Neural cell (in vitro differentiated cells): ENCODE results near the gene SUSD4. TPM values are rescaled to one million over a fixed set of nuclear protein-coding genes. Genes with fewer than 3 reads are reported as not detected.

Experiments used
- H2AFZ ChIP-seq: fragments of 200-600, 300-800 bp; sonication (generic), shearing (Covaris generic); 2 replicates; pipeline ENCODE4 v1.6.0; 2014; ENCODE audit warnings: low read depth, mild to moderate bottlenecking, antibody characterized with exemption, low read length, moderate library complexity
- H3F3A ChIP-seq: fragments of 200-600 bp; shearing (Covaris generic); 2 replicates; pipeline ENCODE4 v1.6.1; 2016; ENCODE audit warnings: mild to moderate bottlenecking, moderate library complexity, mixed read lengths, antibody characterized with exemption, low read length; ENCODE audit not compliant: insufficient read depth, poor library complexity, severe bottlenecking
- H3K27ac ChIP-seq: fragments of 200-600, 300-800 bp; sonication (generic), shearing (Covaris generic); 2 replicates; pipeline ENCODE4 v1.5.1; 2014; ENCODE audit warnings: mild to moderate bottlenecking, low read length, moderate library complexity
- H3K27me3 ChIP-seq: fragments of 300-800, 200-600 bp; sonication (generic), shearing (Covaris generic); 2 replicates; pipeline ENCODE4 v1.6.0; 2014; ENCODE audit warnings: mild to moderate bottlenecking, low read depth, low read length, moderate library complexity; ENCODE audit not compliant: insufficient read depth
- H3K36me3 ChIP-seq: fragments of 300-800, 200-600 bp; sonication (generic), shearing (Covaris generic); 2 replicates; pipeline ENCODE4 v1.5.1; 2014; ENCODE audit warnings: mild to moderate bottlenecking, antibody characterized with exemption, low read length, moderate library complexity; ENCODE audit not compliant: insufficient read depth
- H3K4me2 ChIP-seq: fragments of 300-800, 200-600 bp; sonication (generic), shearing (Covaris generic); 2 replicates; pipeline ENCODE4 v1.6.0; 2014; ENCODE audit warnings: mild to moderate bottlenecking, low read length
- H3K4me3 ChIP-seq: fragments of 300-800, 200-600 bp; sonication (generic), shearing (Covaris generic); 2 replicates; pipeline ENCODE4 v1.5.1; 2014; ENCODE audit warnings: mild to moderate bottlenecking, low read length, moderate library complexity
- H3K79me2 ChIP-seq: fragments of 200-600 bp; shearing (Covaris generic); replicated peaks from 2 replicates; pipeline ENCODE4 v1.6.0; 2014; ENCODE audit warnings: mild to moderate bottlenecking, low read length, moderate library complexity; ENCODE audit not compliant: insufficient read depth
- H3K9ac ChIP-seq: fragments of 300-800, 200-600 bp; sonication (generic), shearing (Covaris generic); 2 replicates; pipeline ENCODE4 v1.6.1; 2016; ENCODE audit warnings: mild to moderate bottlenecking, low read length, mixed read lengths
- H3K9me2 ChIP-seq: fragments of 200-600 bp; shearing (Covaris generic); 2 replicates; pipeline ENCODE4 v1.6.1; 2016; ENCODE audit warnings: mild to moderate bottlenecking, low read length, mixed read lengths; ENCODE audit not compliant: insufficient read depth
- H3K9me3 ChIP-seq: fragments of 200-600, 300-800 bp; sonication (generic), shearing (Covaris generic); 2 replicates; pipeline ENCODE4 v1.6.1; 2016; ENCODE audit warnings: mild to moderate bottlenecking, mixed run types, low read length, moderate library complexity, mixed read lengths
- H4K20me1 ChIP-seq: fragments of 200-600 bp; shearing (Covaris generic); 2 replicates; pipeline ENCODE4 v1.6.1; 2016; ENCODE audit warnings: mild to moderate bottlenecking, mixed run types; ENCODE audit not compliant: insufficient read depth
- EP300 ChIP-seq: fragments of 450-650 bp; conservative IDR thresholded peaks from 2 replicates; pipeline ENCODE4 v1.6.1; 2014; ENCODE audit warnings: antibody characterized with exemption, mild to moderate bottlenecking, moderate library complexity; ENCODE audit not compliant: poor library complexity, severe bottlenecking
- EZH2 ChIP-seq: fragments of 200-600, 300-800 bp; shearing (Covaris generic), sonication (generic); IDR thresholded peaks from 2 replicates; pipeline ENCODE4 v1.6.1; 2014; ENCODE audit warnings: antibody characterized with exemption, low read length, borderline replicate concordance, mild to moderate bottlenecking; ENCODE audit not compliant: insufficient read depth, poor library complexity, severe bottlenecking
- MXI1 ChIP-seq: fragments of 450-650 bp; conservative IDR thresholded peaks from 2 replicates; pipeline ENCODE4 v1.6.1; 2014; ENCODE audit warnings: antibody characterized with exemption, mild to moderate bottlenecking; ENCODE audit not compliant: poor library complexity, severe bottlenecking
- POLR2AphosphoS5 ChIP-seq: IDR thresholded peaks from 2 replicates; pipeline ENCODE4 v1.6.1; 2012
- RAD21 ChIP-seq: fragments of 450-650 bp; conservative IDR thresholded peaks from 2 replicates; pipeline ENCODE4 v1.6.1; 2014; ENCODE audit warnings: antibody characterized with exemption, mild to moderate bottlenecking, moderate library complexity
- SMC3 ChIP-seq: fragments of 450-650 bp; conservative IDR thresholded peaks from 2 replicates; pipeline ENCODE4 v1.6.1; 2014; ENCODE audit warnings: antibody characterized with exemption, mild to moderate bottlenecking, moderate library complexity; ENCODE audit not compliant: poor library complexity
- TAF1 ChIP-seq: IDR thresholded peaks from 2 replicates; pipeline ENCODE4 v1.6.1; 2012; ENCODE audit warnings: low read depth
- polyA plus RNA-seq: library from polyadenylated mRNA; depleted of rRNA; stranded (reverse); fragments of >200 nt; gene quantifications from 2 replicates; pipeline ENCODE4 v1.2.3, GENCODE V29; 2014
- TF ChIP-seq, protein P1 (sequence below): fragments of 450-650 bp; IDR thresholded peaks from 2 replicates; pipeline ENCODE4 v1.5.1; 2014; ENCODE audit warnings: antibody characterized with exemption, mild to moderate bottlenecking, moderate library complexity; ENCODE audit not compliant: poor library complexity, severe bottlenecking
- TF ChIP-seq, protein P2 (sequence below): IDR thresholded peaks from 2 replicates; pipeline ENCODE4 v1.6.1; 2012; ENCODE audit warnings: borderline replicate concordance

Gene SUSD4
- polyA plus RNA-seq, 1 donor from 2014 or later = 31.5 TPM

DNA sequence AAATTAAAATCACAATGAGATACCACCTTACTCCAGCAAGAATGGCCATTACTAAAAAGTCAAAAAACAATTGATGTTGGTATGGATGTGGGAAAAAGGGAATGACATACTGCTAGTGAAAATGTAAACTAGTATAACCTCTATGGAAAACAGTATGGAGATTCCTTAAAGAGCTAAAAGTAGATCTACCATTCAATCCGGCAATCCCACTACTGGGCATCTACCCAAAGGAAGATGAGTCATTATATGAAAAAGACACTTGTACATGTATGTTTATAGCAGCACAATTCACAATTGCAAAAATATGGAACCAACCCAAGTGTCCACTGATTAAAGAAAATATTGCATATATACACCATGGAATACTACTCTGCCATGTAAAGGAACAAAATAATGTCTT, 37.2 kb downstream of the SUSD4 start:
- Histone ChIP-seq H3K36me3 (no peaks in the 10 kb centered on the region), H3K27me3 (no peaks in the 10 kb centered on the region), H2AFZ (no peak overlapping the region), H3K9me3 (no peaks in the 10 kb centered on the region), H3K4me2 (no peak overlapping the region), H3K79me2 (no peaks in the 10 kb centered on the region), H3K9me2 (no peaks in the 10 kb centered on the region), H3K27ac (no peak overlapping the region), H3F3A (no peaks in the 10 kb centered on the region), H3K4me3 (no peak overlapping the region), H3K9ac (no peak overlapping the region), H4K20me1 (no peaks in the 10 kb centered on the region)
- TF ChIP-seq TAF1 = no peak
- no peak for TF ChIP-seq POLR2AphosphoS5
- TF ChIP-seq SMC3 = no peak
- TF ChIP-seq EZH2 = no peak
- no peak for TF ChIP-seq RAD21
- no peak for TF ChIP-seq EP300
- TF ChIP-seq, protein P1, sequence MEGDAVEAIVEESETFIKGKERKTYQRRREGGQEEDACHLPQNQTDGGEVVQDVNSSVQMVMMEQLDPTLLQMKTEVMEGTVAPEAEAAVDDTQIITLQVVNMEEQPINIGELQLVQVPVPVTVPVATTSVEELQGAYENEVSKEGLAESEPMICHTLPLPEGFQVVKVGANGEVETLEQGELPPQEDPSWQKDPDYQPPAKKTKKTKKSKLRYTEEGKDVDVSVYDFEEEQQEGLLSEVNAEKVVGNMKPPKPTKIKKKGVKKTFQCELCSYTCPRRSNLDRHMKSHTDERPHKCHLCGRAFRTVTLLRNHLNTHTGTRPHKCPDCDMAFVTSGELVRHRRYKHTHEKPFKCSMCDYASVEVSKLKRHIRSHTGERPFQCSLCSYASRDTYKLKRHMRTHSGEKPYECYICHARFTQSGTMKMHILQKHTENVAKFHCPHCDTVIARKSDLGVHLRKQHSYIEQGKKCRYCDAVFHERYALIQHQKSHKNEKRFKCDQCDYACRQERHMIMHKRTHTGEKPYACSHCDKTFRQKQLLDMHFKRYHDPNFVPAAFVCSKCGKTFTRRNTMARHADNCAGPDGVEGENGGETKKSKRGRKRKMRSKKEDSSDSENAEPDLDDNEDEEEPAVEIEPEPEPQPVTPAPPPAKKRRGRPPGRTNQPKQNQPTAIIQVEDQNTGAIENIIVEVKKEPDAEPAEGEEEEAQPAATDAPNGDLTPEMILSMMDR = no peak
- TF ChIP-seq MXI1 = no peak
- TF ChIP-seq, protein P2, sequence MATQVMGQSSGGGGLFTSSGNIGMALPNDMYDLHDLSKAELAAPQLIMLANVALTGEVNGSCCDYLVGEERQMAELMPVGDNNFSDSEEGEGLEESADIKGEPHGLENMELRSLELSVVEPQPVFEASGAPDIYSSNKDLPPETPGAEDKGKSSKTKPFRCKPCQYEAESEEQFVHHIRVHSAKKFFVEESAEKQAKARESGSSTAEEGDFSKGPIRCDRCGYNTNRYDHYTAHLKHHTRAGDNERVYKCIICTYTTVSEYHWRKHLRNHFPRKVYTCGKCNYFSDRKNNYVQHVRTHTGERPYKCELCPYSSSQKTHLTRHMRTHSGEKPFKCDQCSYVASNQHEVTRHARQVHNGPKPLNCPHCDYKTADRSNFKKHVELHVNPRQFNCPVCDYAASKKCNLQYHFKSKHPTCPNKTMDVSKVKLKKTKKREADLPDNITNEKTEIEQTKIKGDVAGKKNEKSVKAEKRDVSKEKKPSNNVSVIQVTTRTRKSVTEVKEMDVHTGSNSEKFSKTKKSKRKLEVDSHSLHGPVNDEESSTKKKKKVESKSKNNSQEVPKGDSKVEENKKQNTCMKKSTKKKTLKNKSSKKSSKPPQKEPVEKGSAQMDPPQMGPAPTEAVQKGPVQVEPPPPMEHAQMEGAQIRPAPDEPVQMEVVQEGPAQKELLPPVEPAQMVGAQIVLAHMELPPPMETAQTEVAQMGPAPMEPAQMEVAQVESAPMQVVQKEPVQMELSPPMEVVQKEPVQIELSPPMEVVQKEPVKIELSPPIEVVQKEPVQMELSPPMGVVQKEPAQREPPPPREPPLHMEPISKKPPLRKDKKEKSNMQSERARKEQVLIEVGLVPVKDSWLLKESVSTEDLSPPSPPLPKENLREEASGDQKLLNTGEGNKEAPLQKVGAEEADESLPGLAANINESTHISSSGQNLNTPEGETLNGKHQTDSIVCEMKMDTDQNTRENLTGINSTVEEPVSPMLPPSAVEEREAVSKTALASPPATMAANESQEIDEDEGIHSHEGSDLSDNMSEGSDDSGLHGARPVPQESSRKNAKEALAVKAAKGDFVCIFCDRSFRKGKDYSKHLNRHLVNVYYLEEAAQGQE = no peak

DNA sequence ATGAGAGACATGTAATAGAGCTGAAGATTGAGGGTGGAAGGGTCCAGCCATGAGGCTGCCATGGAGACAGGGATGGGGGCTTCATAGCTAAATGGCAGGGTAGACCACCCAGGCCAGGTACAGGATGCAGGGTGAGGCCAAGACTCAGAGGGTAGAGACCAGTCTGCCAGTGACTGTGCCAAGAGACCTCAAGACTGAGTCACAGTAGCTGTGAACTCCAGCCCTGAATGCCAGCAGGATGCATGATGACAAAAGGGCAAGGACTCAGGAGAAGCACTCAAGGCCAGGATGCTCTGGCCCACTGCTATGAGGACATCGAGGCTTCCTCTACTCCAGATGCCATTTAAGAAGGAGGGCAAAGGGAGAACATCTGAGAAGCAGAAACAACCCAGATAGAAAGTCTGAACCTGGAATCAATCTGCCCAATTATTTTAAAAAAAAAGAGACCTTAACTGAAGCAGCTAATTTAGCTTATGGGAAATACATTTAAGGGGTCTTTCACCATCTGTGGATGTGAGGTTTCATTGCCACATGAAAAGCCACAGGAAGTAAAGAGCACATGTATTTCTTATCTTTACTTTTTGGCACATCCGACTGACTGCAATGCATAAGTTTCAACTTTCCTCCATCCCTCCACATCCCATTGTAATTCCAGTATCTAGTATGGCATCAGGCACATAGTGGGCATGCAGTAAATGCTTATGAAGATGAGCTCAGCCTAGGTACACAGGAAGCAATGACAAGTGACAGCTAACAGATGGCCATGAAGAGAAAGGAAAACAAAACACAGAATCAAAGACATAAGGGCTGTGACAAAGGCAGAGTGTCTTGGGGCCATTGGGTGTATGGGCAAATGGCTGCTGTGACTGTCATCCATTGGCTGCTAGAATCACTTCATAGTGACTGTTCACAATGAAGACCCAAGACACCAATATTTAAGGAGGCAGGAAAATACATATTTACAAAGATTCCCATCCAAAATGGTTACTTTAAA, 40.2 kb downstream of the SUSD4 start:
- H3K4me2 ChIP-seq = no peak overlapping the region
- no peaks in the 10 kb centered on the region for H3K79me2 ChIP-seq
- H3K9me3 ChIP-seq = no peaks in the 10 kb centered on the region
- H3K27me3 ChIP-seq = no peaks in the 10 kb centered on the region
- no peaks in the 10 kb centered on the region for H3K36me3 ChIP-seq
- no peaks in the 10 kb centered on the region for H3K9me2 ChIP-seq
- no peak overlapping the region for H3K27ac ChIP-seq
- H2AFZ ChIP-seq = no peak overlapping the region
- no peaks in the 10 kb centered on the region for H4K20me1 ChIP-seq
- no peak overlapping the region for H3K4me3 ChIP-seq
- no peaks in the 10 kb centered on the region for H3F3A ChIP-seq
- no peak overlapping the region for H3K9ac ChIP-seq
- TF ChIP-seq RAD21 (no peak), MXI1 (no peak)
- TF ChIP-seq, protein P1 = no peak
